Bronchial epithelial cell (primary cell): ENCODE data around the gene EEPD1. TPM values are rescaled to one million over a fixed set of nuclear protein-coding genes. Genes with fewer than 3 reads are reported as not detected.

Experiments
- DNase-seq: peaks from one replicate; pipeline ENCODE4 v3.0.0-alpha.2; 2010; ENCODE audit warnings: low read depth
- FAIRE-seq: peaks from 2 replicates; lab custom pipeline; 2011; peaks lifted over from hg19 to GRCh38; lab: Jason Lieb, UNC
- H3K27me3 ChIP-seq: 2 replicates; pipeline ENCODE4 v1.5.1; 2011; ENCODE audit warnings: low read length; ENCODE audit not compliant: control insufficient read depth, insufficient read depth
- H3K36me3 ChIP-seq: 2 replicates; pipeline ENCODE4 v1.5.1; 2011; ENCODE audit warnings: low read length; ENCODE audit not compliant: control insufficient read depth, insufficient read depth
- H3K4me3 ChIP-seq: 2 replicates; pipeline ENCODE4 v1.5.1; 2011; ENCODE audit warnings: mild to moderate bottlenecking, low read depth, low read length, control low read depth
- CTCF ChIP-seq: IDR thresholded peaks from 2 replicates; pipeline ENCODE4 v1.5.1; 2011; ENCODE audit warnings: mild to moderate bottlenecking, moderate library complexity, low read length, control low read depth, inconsistent platforms; ENCODE audit not compliant: insufficient read depth, severe bottlenecking
- total RNA-seq: library from RNA; depleted of rRNA; stranded (reverse); fragments of >200 nt; gene quantifications from 2 replicates; pipeline ENCODE4 v1.2.1, GENCODE V29; 2014

The EEPD1 gene
- total RNA-seq, 1 donor from 2014 or later: 2.9 TPM

GRCh38 chr7:36296284-36296683 lies 143.2 kb downstream of the EEPD1 start:
- no peaks in the 10 kb centered on the region for H3K36me3 ChIP-seq
- TF ChIP-seq CTCF: no peak
- H3K4me3 ChIP-seq: no peak overlapping the region
- DNase-seq (no peak), FAIRE-seq (no peak)
- H3K27me3 ChIP-seq: no peaks in the 10 kb centered on the region

DNA sequence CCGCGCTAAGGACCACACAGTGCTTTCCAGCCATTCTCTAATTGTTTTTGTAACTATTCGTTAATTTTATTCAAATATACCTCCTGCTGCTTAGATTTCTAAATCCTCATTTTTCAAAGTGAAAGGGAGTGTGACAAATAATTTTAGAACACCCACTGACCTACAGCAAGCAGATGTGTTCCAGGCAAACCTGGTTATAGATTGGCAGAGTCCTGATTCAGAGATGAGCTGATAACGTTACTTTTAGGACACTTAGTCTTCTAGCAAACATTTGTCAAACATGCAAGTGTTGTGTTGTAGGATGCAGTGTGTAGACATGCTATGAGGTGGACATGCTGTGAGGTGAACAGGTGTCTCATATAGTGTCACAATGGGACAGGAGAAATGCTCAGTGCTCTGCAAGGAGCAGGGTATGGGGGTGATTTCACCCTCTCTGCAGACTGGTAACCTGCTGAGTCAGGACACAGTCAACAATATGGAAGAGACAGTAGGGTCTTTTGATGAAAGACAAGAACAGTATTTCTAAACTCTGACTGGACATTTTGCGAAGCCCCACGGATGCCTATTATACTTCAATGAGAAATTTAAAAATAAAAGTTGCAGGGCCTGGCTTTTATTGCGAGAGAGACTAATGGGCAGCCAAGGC lies 144.4 kb downstream of the EEPD1 start:
- FAIRE-seq (no peak), DNase-seq (no peak)
- TF ChIP-seq CTCF: no peak
- Histone ChIP-seq H3K4me3 (no peak overlapping the region), H3K27me3 (no peaks in the 10 kb centered on the region), H3K36me3 (no peaks in the 10 kb centered on the region)

DNA sequence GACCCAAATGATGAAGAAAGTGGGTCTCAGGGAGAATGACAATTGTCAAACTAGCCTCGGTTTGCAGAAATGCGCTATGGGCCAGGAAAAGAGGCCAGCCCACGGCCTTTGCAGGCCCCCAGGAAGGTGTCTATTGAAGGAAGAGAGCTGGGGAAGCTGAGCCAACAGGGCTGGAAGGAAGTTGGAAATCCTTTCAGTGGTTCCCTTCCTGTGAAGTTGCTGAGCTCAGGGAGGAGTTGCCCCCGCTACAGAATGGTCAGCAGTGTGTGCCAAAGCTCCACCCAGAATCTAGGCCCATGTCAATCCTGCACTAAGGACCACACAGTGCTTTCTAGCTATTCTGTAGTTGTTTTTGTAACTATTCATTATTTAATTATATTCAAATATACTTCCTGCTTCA lies 145.1 kb downstream of the EEPD1 start:
- no peaks in the 10 kb centered on the region for H3K36me3 ChIP-seq
- TF ChIP-seq CTCF: no peak
- DNase-seq: no peak
- H3K27me3 ChIP-seq: no peaks in the 10 kb centered on the region
- no peak overlapping the region for H3K4me3 ChIP-seq
- no peak for FAIRE-seq

DNA sequence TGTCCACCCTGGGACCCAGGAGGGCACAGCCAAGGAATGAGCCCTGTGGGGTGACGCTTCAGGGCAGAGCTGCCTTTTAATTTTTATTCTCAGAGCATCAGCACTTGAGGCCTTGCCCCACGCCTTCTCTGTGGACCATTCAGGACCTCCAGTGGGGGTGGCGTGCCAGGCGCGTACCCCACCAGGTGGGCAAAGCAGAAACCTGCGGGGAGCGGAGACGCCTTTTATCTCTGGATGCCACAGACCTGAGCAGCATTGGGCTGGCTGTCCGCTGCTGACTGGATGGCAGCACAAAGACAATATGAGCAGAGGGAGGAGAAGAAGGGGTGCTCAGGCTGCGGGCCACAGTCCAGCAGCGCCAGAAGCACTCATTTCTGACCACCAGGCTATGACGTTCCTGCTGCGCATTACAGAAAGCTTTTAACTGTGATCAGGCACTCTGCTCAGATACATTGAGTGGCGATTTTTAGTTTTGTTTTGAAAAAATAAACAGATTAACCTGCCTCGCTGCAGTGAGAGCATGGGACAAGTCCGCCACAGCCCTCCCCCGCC lies 146.2 kb downstream of the EEPD1 start:
- no peak overlapping the region for H3K4me3 ChIP-seq
- no peaks in the 10 kb centered on the region for H3K36me3 ChIP-seq
- no peak for TF ChIP-seq CTCF
- FAIRE-seq: no peak
- H3K27me3 ChIP-seq: no peaks in the 10 kb centered on the region
- no peak for DNase-seq

- TF ChIP-seq CTCF: no peak
- FAIRE-seq: no peak
- Histone ChIP-seq H3K36me3 (no peaks in the 10 kb centered on the region), H3K4me3 (no peak overlapping the region), H3K27me3 (no peaks in the 10 kb centered on the region)
- no peak for DNase-seq
Measured at GRCh38 chr7:36299823-36300341, 146.8 kb downstream of the EEPD1 start.
